NCI-H2227 treated with DMSO at 0.1 percent for 48 hours (cell line): ENCODE data around the gene OLFML2A.
"Not testable (repeated sequence)": the region's sequence is repeated elsewhere in the genome, so short reads cannot be mapped to it uniquely, and the experiment has no call there.

Experiments
- DNase-seq: peaks from one replicate; lab custom pipeline; 2025; lab: John Stamatoyannopoulos, UW

Gene OLFML2A

DNA sequence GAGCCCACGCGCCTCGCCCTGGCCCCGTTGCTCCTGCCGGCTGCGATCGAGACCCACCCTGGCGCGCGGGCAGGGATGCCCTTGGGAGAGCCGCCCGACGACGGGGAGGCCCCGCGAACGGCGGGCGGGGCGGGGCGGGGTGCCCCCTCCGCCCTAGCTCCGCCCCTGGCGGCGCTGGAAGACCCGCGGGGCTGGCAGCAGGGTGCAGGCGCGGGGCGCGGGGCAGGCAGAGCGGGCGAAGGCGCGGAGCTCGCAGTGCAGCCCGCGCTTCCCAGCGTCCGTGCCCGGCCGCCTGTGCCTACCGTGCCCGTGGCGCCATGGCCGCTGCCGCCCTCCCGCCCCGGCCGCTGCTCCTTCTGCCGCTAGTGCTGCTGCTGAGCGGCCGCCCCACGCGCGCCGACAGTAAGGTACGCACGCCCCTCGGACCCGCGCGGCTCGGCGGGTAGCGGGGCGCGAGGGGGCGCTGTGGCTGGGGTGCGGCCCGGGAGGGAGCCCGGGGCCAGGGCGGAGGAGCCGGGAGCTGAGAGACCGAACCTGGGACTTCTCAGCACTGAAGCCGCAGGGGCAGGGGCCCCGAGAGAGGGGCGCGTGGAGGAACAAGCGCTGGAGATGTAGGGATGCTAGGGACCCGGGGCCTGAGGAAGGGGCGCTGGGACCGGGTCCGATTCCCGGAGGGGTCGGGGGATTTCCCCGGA, at the start of gene OLFML2A:
Gene OLFML2A (plus strand): TSS at position 180 of the 695 bp plus-strand sequence. CDS start 138 bp downstream, at position 318.
- DNase-seq: no peak

- DNase-seq: no peak
These were observed 46.2 kb upstream of the OLFML2A start for GRCh38 chr9:124730772-124731171.

- no peak for DNase-seq
These were observed 42.8 kb upstream of the OLFML2A start for GRCh38 chr9:124733964-124734740.

DNA sequence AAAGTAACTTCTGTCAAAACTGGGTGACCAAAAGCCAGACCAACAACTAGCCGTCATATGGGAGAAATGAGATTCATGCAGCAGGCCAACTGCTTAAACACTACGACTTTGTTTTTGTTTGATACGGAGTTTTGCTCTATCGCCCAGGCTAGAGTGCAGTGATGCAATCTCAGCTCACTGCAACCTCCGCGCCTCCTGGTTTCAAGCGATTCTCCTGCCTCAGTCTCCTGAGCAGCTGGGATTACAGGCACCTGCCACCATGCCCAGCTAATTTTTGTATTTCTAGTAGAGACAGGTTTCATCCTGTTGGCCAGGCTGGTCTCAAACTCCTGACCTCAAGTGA, 42.2 kb upstream of the OLFML2A start:
- DNase-seq: not testable (repeated sequence)

GRCh38 chr9:124735121-124735520, 41.8 kb upstream of the OLFML2A start:
- no peak for DNase-seq

- DNase-seq: not testable (repeated sequence)
These were observed 38.9 kb upstream of the OLFML2A start for GRCh38 chr9:124738075-124738474.

- no peak for DNase-seq
These were observed 37.6 kb upstream of the OLFML2A start for GRCh38 chr9:124739360-124739759.

- no peak for DNase-seq
These were observed 35.8 kb upstream of the OLFML2A start for GRCh38 chr9:124741149-124741548.

DNA sequence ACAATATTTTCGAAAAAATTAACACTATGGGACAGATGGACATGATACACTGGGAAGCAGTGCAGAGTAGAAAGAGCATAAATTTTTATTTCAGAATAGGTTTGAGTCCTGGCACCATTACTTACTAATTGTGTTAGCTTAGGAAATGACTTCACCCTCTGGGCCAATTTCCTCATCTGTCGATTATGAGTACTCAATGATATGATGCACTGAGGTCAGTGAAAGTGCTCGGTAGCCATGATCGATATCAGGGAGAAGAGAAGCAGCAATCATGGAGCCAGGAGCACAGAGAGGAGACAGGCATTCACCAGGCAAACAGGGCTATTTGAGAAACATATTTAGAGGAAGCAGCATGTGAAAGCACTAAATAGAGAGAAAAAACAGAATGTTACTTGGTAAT, 35.3 kb upstream of the OLFML2A start:
- no peak for DNase-seq

DNA sequence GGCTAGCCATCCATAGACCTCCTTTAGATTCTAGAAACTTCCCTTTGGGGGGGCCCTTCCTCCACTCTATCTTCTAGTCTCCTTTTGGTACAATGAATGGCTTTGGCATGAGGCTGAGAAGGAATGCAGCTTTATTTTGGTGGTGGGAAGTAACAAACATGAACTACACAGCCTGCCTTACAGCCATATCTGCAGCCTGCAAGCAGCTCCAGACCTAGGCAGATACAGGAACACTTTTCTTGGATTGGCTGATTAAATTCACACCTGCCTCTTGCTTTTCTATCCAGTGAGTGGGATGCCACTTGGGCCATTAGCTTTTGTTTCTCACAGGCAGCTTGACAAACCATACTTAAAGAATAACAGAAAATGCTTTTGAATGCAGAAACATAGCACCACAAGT, 34.0 kb upstream of the OLFML2A start:
- no peak for DNase-seq

DNA sequence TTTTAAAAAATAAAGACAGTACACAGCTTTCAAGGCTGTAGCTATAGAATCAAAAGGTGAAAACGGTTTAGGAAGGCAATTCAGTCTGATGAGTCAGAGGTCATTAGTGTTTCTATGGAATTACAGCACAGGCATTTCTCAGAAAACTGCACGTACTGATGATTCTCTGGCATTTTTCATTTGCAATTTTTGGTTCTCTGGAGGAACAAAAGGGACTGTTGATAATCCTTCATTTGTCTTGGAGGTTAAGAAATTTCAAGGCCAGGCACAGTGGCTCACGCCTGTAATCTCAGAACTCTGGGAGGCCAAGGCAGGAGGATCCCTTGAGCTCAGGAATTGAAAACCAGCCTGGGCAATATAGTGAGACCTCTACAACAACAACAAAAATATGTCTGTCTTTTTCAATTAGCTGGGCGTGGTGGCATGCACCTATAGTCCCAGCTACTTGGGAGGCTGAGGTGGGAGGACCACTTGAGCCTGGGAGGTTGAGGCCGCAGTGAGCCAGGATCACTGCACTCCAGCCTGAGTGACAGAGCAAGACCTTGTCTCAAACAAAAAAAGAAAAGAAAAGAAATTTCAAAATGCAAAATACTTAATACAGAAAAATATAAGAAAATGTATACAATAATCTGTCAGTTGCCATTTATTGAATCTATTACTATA, 33.1 kb upstream of the OLFML2A start:
- DNase-seq: no peak

GRCh38 chr9:124747065-124747464, 29.9 kb upstream of the OLFML2A start:
- no peak for DNase-seq

DNA sequence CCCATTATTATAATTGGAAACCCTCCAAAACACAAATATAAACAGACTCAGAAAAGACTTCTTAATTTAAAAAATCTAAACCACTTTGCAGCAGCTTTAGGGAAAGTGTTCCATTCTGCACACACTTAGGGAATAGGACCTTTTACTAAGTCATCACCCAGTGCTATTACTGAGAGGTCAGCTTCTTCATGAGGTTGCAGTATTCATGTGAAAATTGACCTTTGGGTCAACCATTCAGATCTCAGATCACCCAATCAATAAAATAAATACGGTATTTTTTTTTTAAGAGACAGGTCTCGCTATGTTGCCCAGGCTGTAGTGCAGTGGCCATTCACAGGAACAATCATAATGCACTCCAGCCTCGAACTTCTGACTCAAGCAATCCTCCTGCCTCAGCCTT, 27.6 kb upstream of the OLFML2A start:
- DNase-seq: no peak

DNA sequence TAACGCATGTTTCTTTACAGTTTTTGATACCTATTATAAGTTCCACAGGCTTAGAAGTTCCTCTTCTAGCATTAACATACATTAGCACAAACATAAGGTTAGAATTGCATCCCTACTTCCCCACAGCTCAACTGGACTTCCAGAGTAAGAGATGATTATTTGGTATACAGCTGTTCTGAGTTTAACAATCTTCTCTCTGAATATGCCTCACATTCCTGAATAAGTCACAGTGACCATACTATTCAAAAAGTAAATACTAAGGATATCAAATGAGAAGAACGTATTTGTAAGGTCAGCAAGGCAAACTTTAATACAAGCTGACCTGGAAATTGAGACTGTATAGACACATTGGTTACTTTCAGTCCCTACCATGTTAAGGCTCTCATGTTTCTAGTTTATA, 27.2 kb upstream of the OLFML2A start:
- no peak for DNase-seq

GRCh38 chr9:124752967-124753366, 24.0 kb upstream of the OLFML2A start:
- DNase-seq: no peak

GRCh38 chr9:124754289-124754688, 22.6 kb upstream of the OLFML2A start:
- DNase-seq: no peak

DNA sequence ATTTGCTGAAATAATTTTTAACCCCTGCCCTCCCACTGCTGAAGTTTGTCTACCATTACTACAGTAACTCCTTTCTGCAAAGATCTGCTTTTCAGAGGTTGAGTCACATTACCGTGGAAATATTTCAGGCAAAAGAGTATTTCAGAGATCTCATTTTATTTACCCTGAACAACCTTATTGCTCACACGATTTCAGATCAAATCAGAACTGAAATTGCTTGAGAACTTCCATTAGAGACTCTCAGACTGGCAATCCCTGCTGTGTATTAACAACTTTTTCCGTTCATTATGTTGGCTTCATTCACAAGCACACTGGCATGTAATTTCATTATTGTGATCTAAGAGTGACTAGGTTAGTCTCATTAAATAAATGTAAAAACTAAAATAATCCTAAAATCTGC, 21.9 kb upstream of the OLFML2A start:
- DNase-seq: no peak

DNA sequence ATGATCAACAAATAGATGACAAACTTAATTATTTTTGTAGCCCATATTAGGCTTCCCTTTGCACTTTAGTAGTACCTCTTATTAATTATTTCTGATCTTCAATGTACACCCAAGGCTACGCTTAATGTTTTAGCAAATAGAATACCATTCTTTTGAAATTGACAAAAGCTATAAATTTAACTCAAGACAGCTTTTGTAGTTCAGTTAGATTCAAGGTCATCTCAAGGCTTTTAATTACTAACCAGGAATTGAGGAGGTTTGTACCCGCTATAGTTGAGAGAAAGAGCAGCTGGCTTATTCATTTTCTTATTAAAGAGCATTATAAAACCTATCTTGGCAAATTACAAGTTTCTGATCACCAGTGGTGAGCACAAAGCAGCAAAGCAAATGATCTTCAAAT, 20.9 kb upstream of the OLFML2A start:
- no peak for DNase-seq

- no peak for DNase-seq
These were observed 19.3 kb upstream of the OLFML2A start for GRCh38 chr9:124757616-124758015.

- DNase-seq: no peak
These were observed 18.9 kb upstream of the OLFML2A start for GRCh38 chr9:124758061-124758460.

DNA sequence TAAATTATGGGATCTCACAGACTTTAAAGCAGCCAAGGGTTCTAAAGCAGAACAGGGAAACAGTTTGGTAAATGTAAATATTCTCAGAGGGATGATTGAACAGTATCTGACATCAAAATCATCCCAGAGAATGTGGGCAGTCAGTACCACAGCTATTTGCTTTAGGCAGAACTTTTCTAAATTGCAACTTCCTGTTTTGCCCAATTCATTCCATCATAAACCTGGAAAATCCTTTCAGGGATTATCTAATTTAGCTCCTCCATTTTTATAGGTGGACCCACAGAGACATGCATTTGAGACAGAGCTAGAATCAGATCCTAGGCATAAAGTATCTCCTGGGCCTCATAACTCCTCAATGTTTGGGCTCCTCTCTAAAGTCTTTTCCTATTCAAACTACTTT, 18.2 kb upstream of the OLFML2A start:
- DNase-seq: no peak

- no peak for DNase-seq
These were observed 17.6 kb upstream of the OLFML2A start for GRCh38 chr9:124759327-124759726.

DNA sequence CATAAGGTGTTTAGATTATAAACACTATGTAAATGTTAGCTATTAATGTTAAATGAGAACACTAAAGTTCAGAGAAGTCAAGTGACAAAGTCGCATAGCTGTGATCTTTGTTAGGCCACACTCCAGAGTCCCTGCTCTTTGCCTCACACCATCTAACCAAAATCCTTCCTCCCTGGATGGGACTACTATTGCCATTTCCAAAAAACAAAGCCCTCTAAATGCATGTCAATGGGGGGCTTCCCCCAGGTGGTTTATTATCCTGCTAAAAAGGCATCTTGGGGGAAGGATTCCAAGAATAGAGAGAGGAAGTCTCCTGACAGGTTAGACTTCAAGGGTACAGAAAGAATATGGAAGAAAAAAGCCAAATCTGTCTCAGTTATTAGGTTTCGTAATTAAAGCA, 16.2 kb upstream of the OLFML2A start:
- no peak for DNase-seq
